22Rv1 (cell line): ENCODE measurements around the gene MAGEA9B.
"Not testable (repeated sequence)": the region's sequence is repeated elsewhere in the genome, so short reads cannot be mapped to it uniquely, and the experiment has no call there.

Experiments used
- H3K27ac ChIP-seq: fragments of 450-650 bp; 2 replicates; pipeline ENCODE4 v1.5.1; 2017
- CTCF ChIP-seq: fragments of 450-650 bp; IDR thresholded peaks from 2 replicates; pipeline ENCODE4 v1.5.1; 2017; ENCODE audit warnings: mild to moderate bottlenecking
- ZFX ChIP-seq: fragments of 450-650 bp; IDR thresholded peaks from 2 replicates; pipeline ENCODE4 v1.6.1; 2017; ENCODE audit warnings: antibody characterized with exemption, borderline replicate concordance

MAGEA9B gene

GRCh38 chrX:149587359-149587758 lies at the start of gene MAGEA9B:
Gene MAGEA9B (minus strand): TSS chrX:149587459. CDS start chrX:149583179, 4,280 bp downstream.
- H3K27ac ChIP-seq, result not testable (repeated sequence)

- TF ChIP-seq ZFX, result no peak
- TF ChIP-seq CTCF, result no peak
- H3K27ac ChIP-seq, result no peak overlapping the region
These were observed 46.3 kb upstream of the MAGEA9B start for GRCh38 chrX:149633511-149633910.

GRCh38 chrX:149631234-149632165 lies 44.2 kb upstream of the MAGEA9B start, which contains the start of gene TMEM185A:
Gene TMEM185A (minus strand): TSS chrX:149631792. CDS start chrX:149631580, 212 bp downstream.
- no peak within 1 kb of the TSS for H3K27ac ChIP-seq
- no peak for TF ChIP-seq ZFX
- no peak for TF ChIP-seq CTCF

- TF ChIP-seq ZFX (no peak), CTCF (no peak)
- no peak overlapping the region for H3K27ac ChIP-seq
These were observed 43.5 kb upstream of the MAGEA9B start for GRCh38 chrX:149630681-149631233.

- no peak for TF ChIP-seq CTCF
- TF ChIP-seq ZFX, result no peak
These were observed 42.6 kb upstream of the MAGEA9B start for GRCh38 chrX:149629730-149630387.

GRCh38 chrX:149628768-149629167 lies 41.5 kb upstream of the MAGEA9B start:
- TF ChIP-seq CTCF, result no peak
- TF ChIP-seq ZFX, result no peak
- H3K27ac ChIP-seq, result no peak overlapping the region

More at GRCh38 chrX:149629730-149630387, 42.6 kb upstream of the MAGEA9B start:
- no peak overlapping the region for H3K27ac ChIP-seq

GRCh38 chrX:149628280-149628679 lies 41.0 kb upstream of the MAGEA9B start:
- TF ChIP-seq CTCF, result no peak
- no peak for TF ChIP-seq ZFX
- H3K27ac ChIP-seq, result no peak overlapping the region

- not testable (repeated sequence) for H3K27ac ChIP-seq
These were observed 39.6 kb upstream of the MAGEA9B start for GRCh38 chrX:149626829-149627228.

- H3K27ac ChIP-seq, result not testable (repeated sequence)
These were observed 32.4 kb upstream of the MAGEA9B start for GRCh38 chrX:149619662-149620061.
